Stimulated activated CD4-positive, alpha-beta T cell treated with anti-CD3 and anti-CD28 coated beads, Interleukin-2, amount 100 ng/mL, for 4 hours (primary cell): ENCODE measurements around the gene KCNV2.

Experiments
- DNase-seq: peaks from one replicate; pipeline ENCODE4 v3.0.0-alpha.2; 2020; ENCODE audit warnings: low read depth

The KCNV2 gene

DNA sequence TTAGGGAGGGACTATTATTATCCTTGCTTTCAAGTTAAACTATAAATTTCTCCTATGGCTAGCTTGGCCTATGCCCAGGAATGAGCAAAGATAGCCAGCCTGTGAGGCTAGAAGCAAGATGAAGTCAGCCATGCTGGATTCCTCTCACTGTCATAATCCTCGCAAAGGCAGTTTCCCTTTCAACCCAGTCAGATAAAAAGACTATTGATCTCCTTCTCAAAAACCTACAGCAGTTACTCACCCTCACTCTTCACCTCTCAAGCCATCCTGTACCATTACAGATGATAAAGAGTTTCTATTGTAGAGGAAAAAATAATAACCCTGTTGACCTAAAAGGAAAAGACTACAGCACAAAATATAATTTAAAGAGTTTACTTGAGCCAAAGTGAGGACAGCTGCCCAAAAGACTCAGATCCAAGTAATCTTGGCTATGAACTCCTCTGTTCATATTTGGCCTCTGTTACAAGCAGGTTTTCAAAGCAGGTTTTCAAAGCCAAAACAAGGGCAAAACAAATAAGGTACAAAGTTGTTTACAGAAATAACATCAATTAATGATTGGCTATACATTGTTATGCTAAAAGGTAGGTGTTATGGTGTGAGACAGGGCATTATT lies 41.7 kb downstream of the KCNV2 start:
- DNase-seq, result no peak

DNA sequence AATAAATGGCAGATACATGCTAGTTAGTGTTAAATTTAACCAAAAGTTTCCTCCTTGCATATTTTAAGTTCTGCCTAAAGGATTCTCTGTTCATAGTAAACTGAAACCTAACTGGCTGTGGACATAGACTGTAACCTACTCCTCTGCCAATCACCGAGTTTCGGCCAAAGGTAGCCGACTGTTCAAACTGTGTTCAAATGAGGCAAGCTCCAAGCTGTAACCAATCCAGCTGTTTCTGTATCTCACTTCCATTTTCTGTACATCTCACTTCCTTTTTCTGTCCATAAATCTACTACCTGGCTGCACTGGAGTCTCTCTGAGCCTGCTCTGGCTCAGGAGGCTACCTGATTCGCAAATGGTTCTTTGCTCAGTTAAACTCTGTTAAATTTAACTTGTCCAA lies 44.1 kb downstream of the KCNV2 start:
- no peak for DNase-seq

DNA sequence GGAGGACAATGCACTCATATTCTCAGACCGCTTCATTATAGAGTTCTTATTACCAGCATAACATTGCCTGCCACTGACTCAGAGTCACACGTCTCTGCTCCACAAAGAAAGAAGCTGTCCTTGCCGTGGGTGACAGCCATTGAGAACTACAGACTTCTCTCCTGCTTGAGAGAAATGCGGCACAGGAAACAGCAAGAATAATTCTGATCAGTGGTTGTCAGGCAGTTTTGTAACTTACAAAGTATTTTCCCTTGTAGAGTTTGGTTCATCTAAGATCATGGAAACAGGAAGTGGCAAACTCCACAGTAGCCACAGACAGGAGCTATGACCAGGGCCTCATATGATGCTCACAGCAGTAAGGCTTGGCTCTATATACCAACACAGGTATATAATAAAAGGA lies 47.0 kb downstream of the KCNV2 start:
- no peak for DNase-seq

DNA sequence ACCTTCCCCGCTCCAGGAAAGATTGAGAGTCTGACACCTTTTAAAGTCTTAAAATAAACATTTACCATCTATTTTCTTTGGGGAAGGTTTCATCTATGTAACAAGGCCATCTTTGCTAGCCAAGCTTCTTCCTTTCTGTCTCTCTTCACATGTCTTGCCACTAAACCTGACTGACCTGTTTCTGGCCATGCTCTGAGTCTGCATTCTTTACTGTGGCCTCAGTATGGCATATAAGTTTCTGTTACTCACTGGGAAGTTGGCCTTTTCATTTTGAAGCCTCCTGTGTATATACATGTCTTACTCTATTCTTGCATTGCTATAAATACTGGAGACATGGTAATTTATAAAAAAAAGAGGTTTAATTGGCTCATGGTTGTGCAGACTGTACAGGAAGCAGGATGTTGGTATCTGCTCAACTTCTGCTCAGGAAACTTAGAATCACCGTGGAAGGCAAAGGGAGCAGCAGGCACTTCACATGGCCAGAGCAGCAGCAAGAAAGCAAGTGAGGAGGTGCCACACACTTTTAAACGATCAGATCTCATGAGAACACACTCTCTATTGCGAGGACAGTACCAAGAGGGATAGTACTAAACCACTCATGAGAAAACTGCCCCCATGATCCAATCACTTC lies 48.1 kb downstream of the KCNV2 start:
- DNase-seq, result no peak

DNA sequence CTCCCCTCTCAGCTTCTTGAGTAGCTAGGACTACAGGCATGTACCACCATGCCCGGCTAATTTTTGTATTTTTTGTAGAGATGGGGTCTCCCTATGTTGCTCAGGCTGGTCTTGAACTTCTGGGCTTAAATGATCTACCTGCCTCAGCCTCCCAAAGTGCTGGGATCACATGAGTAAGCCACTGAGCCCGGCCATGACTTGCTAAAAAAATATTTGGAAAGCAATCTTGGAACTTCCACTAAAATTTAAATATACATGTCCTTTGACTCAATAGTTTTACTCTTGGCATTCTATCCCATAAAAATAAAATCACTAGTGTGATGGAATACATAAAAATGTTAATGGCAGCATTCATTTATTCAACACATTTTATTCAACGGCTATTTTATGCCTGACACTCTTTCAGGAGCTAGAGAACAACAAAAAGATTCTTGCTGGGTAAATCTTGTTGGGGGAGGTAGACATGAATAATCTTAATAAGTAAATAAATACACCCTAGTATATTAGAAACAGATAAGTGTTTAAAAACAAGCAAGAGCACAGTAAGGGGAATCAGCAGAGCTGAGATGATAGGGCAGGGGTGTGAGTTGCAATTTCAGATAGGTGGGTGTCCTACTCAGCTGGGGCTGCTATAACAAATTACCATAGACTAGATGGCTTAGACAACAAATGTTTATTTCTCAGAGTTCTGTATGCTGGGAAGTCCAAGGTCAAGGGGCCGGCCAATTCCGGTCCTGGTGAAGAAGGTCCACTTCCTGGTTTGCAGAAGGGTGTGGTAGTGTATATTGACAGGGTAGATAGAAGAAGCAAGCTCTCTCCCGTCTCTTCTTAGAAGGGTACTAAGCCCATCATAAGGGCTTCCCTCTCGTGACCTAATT lies 50.7 kb downstream of the KCNV2 start:
- no peak for DNase-seq

DNA sequence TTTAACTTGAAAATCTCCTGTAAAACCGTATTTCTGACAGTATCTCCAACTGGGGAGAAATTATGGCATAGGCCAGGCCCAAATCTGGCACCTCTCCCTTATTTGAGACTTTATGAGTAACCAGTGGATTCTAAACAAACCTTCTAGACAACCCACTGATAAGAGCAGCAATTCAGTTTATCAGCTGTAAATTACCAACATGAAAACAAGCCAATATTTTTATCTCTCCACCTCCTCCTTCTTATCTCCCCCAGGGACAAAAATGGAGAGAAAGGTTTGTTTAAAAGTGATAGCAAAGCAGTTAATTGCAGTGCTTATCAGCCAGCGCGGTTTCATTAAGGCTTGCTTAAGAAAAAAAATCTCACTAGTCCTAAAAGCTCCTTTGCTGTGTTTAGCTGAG lies 53.8 kb downstream of the KCNV2 start:
- no peak for DNase-seq

DNA sequence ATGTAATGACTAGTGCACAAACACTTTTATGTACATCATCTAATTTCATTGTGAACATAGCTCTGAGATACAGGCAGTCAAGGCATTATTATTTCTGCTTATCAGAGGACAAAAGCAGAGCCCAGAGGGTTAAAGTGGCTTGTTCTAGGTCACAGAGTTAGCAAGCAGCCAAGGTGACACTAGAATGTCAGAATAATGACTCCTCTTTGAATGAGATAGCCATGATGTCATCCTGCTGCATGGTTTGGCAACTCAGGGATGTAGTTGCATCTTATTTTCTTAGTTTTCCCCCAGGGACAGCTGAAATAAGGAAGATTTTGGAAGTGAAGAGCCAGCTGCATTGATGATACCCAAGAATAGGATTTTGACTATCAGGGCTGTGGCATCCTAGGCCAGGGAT lies 54.4 kb downstream of the KCNV2 start:
- no peak for DNase-seq

DNA sequence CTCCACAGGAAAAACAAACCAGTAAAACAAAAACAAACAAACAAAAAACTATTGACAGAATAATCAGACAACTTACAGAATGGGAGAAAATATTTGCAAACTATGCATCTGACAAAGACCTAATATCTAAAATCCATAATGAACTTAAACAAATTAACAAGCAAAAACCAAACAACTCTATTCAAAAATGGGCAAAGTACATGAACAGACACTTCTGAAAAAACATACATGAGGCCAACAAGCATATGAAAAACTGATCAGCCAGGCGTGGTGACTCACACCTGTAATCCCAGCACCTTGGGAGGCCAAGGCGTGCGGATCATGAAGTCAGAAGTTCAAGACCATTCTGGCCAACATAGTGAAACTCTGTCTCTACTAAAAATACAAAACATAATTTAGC lies 60.1 kb downstream of the KCNV2 start:
- no peak for DNase-seq

DNA sequence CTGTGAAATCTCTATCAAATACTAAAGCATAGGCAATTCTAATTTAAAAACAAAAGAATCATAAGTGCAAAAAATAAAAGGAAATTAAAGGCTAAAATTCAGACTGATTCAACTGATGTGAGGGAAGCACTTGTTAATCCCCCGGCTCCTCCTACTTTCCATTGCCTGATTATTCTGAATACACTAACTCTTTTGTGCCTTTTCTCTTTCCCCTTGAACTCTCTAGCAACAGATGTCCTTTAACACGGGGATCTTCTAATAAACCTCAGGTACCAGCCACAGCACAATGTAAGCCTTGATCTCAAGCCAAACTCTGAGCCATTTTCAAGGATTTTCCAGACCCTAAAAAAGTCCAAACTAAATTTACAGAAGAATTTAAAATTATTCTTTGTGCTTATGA lies 61.5 kb downstream of the KCNV2 start:
- DNase-seq, result no peak
